Measurements from ENCODE around the gene ZBTB20.

ZBTB20 gene

DNA sequence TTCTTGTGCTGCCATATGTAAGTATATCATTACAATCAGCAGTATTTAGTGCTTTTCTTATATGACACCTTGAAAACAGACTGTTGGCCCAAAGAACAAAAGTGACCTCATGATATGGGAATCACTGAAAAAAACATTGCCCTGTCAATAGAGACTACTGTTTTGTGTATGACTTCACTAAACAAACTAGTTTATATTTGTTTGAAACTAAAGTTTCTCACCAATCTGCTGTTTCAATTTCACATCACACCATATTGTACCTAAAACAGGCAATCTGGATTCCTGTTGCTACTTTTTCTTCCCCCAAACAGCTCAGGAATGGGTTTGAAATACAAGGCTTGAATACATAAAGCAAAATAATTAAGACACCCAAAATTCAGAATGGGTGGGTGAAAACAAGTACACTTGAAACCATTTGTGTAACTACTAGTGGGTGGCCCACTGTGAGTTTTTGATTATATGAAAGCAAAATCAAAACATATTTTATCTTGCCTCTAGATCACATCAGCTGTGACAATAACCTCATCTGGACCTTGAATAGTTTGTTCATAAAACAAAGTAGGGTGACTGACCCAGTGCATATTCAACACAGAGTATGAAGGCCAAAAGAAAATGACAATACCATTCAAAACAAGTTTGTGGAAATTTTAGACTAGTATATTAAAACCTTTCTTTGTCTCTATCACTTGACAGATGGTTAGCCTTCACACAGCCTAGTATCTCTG lies 5.9 kb downstream of the ZBTB20 start:
- ATAC-seq, result no peak
- no peak for TF ChIP-seq ZNF565 (CRISPR knock-in tag; conservative IDR thresholded peaks at IDR 0.05; ENCODE audit: low read depth)
- TF ChIP-seq TCF4 (CRISPR knock-in tag; IDR thresholded peaks at IDR 0.05; ENCODE audit: borderline replicate concordance), result no peak
- no peak for TF ChIP-seq RARB (CRISPR knock-in tag; IDR thresholded peaks at IDR 0.05)
- no peak for TF ChIP-seq OSR1 (CRISPR knock-in tag; IDR thresholded peaks at IDR 0.05)
- TF ChIP-seq ISL1 (CRISPR knock-in tag; IDR thresholded peaks at IDR 0.05), result no peak
- TF ChIP-seq GLIS3 (CRISPR knock-in tag; IDR thresholded peaks at IDR 0.05), result no peak
- no peak for TF ChIP-seq ARNTL (CRISPR knock-in tag; IDR thresholded peaks at IDR 0.05; ENCODE audit: borderline replicate concordance, low read depth)
- TF ChIP-seq, protein P1, sequence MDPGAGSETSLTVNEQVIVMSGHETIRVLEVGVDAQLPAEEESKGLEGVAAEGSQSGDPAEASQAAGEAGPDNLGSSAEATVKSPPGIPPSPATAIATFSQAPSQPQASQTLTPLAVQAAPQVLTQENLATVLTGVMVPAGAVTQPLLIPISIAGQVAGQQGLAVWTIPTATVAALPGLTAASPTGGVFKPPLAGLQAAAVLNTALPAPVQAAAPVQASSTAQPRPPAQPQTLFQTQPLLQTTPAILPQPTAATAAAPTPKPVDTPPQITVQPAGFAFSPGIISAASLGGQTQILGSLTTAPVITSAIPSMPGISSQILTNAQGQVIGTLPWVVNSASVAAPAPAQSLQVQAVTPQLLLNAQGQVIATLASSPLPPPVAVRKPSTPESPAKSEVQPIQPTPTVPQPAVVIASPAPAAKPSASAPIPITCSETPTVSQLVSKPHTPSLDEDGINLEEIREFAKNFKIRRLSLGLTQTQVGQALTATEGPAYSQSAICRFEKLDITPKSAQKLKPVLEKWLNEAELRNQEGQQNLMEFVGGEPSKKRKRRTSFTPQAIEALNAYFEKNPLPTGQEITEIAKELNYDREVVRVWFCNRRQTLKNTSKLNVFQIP (CRISPR knock-in tag; IDR thresholded peaks at IDR 0.05; ENCODE audit: borderline replicate concordance, low read depth), result no peak
- TF ChIP-seq CSDC2 (CRISPR knock-in tag; IDR thresholded peaks at IDR 0.05), result no peak
- TF ChIP-seq, protein P2, sequence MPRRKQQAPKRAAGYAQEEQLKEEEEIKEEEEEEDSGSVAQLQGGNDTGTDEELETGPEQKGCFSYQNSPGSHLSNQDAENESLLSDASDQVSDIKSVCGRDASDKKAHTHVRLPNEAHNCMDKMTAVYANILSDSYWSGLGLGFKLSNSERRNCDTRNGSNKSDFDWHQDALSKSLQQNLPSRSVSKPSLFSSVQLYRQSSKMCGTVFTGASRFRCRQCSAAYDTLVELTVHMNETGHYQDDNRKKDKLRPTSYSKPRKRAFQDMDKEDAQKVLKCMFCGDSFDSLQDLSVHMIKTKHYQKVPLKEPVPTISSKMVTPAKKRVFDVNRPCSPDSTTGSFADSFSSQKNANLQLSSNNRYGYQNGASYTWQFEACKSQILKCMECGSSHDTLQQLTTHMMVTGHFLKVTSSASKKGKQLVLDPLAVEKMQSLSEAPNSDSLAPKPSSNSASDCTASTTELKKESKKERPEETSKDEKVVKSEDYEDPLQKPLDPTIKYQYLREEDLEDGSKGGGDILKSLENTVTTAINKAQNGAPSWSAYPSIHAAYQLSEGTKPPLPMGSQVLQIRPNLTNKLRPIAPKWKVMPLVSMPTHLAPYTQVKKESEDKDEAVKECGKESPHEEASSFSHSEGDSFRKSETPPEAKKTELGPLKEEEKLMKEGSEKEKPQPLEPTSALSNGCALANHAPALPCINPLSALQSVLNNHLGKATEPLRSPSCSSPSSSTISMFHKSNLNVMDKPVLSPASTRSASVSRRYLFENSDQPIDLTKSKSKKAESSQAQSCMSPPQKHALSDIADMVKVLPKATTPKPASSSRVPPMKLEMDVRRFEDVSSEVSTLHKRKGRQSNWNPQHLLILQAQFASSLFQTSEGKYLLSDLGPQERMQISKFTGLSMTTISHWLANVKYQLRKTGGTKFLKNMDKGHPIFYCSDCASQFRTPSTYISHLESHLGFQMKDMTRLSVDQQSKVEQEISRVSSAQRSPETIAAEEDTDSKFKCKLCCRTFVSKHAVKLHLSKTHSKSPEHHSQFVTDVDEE (CRISPR knock-in tag; IDR thresholded peaks at IDR 0.05), result no peak
- no peak for TF ChIP-seq ZNF70 (CRISPR knock-in tag; IDR thresholded peaks at IDR 0.05)
- no peak for TF ChIP-seq ESRRG (CRISPR knock-in tag; IDR thresholded peaks at IDR 0.05)
- TF ChIP-seq TOX (CRISPR knock-in tag; IDR thresholded peaks at IDR 0.05; ENCODE audit: borderline replicate concordance), result no peak

DNA sequence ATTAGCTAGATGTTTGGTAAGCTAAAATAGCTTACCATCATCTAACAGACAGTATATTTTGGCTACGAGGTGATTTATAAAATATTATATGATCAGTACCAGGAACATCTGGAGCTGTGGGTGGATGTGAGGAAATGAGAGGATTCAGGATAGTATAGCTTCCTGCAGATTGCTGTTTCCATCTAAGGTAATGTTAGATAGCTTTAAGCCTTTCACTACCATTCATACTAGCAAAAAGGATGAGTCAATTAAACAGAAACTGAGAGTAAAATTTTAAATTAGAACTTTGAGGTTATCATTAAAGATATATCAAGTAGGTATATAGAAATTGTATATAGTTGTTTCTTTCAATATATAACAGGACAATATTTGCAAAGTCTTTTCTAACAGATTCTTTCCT lies 8.0 kb downstream of the ZBTB20 start:
- no peak for ATAC-seq
- TF ChIP-seq GLIS3 (CRISPR knock-in tag; IDR thresholded peaks at IDR 0.05) (no peak), BACH2 (CRISPR knock-in tag; IDR thresholded peaks at IDR 0.05; ENCODE audit: borderline replicate concordance) (no peak), OSR1 (CRISPR knock-in tag; IDR thresholded peaks at IDR 0.05) (no peak), RARB (CRISPR knock-in tag; IDR thresholded peaks at IDR 0.05) (no peak), ZNF70 (CRISPR knock-in tag; IDR thresholded peaks at IDR 0.05) (no peak), ARNTL (CRISPR knock-in tag; IDR thresholded peaks at IDR 0.05; ENCODE audit: borderline replicate concordance, low read depth) (no peak), SNAI2 (CRISPR knock-in tag; IDR thresholded peaks at IDR 0.05) (no peak), ZFP30 (CRISPR knock-in tag; IDR thresholded peaks at IDR 0.05) (no peak), ZFP3 (CRISPR knock-in tag; IDR thresholded peaks at IDR 0.05) (no peak), ISL1 (CRISPR knock-in tag; IDR thresholded peaks at IDR 0.05) (no peak), CSDC2 (CRISPR knock-in tag; IDR thresholded peaks at IDR 0.05) (no peak), TCF4 (CRISPR knock-in tag; IDR thresholded peaks at IDR 0.05; ENCODE audit: borderline replicate concordance) (no peak), ESRRG (CRISPR knock-in tag; IDR thresholded peaks at IDR 0.05) (no peak)
- TF ChIP-seq, protein P3, sequence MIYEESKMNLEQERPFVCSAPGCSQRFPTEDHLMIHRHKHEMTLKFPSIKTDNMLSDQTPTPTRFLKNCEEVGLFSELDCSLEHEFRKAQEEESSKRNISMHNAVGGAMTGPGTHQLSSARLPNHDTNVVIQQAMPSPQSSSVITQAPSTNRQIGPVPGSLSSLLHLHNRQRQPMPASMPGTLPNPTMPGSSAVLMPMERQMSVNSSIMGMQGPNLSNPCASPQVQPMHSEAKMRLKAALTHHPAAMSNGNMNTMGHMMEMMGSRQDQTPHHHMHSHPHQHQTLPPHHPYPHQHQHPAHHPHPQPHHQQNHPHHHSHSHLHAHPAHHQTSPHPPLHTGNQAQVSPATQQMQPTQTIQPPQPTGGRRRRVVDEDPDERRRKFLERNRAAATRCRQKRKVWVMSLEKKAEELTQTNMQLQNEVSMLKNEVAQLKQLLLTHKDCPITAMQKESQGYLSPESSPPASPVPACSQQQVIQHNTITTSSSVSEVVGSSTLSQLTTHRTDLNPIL (CRISPR knock-in tag; IDR thresholded peaks at IDR 0.05; ENCODE audit: low read depth), result no peak
- TF ChIP-seq, protein P4, sequence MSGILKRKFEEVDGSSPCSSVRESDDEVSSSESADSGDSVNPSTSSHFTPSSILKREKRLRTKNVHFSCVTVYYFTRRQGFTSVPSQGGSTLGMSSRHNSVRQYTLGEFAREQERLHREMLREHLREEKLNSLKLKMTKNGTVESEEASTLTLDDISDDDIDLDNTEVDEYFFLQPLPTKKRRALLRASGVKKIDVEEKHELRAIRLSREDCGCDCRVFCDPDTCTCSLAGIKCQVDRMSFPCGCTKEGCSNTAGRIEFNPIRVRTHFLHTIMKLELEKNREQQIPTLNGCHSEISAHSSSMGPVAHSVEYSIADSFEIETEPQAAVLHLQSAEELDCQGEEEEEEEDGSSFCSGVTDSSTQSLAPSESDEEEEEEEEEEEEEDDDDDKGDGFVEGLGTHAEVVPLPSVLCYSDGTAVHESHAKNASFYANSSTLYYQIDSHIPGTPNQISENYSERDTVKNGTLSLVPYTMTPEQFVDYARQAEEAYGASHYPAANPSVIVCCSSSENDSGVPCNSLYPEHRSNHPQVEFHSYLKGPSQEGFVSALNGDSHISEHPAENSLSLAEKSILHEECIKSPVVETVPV (CRISPR knock-in tag; IDR thresholded peaks at IDR 0.05), result no peak

GRCh38 chr3:115134648-115135347 lies 12.3 kb downstream of the ZBTB20 start:
- TF ChIP-seq ZC3H10 (CRISPR knock-in tag; IDR thresholded peaks at IDR 0.05) (no peak), ZFP3 (CRISPR knock-in tag; IDR thresholded peaks at IDR 0.05) (no peak), BACH2 (CRISPR knock-in tag; IDR thresholded peaks at IDR 0.05; ENCODE audit: borderline replicate concordance) (no peak), ESRRG (CRISPR knock-in tag; IDR thresholded peaks at IDR 0.05) (no peak), TCF4 (CRISPR knock-in tag; IDR thresholded peaks at IDR 0.05; ENCODE audit: borderline replicate concordance) (no peak), ZNF565 (CRISPR knock-in tag; conservative IDR thresholded peaks at IDR 0.05; ENCODE audit: low read depth) (no peak), OSR1 (CRISPR knock-in tag; IDR thresholded peaks at IDR 0.05) (no peak), ZNF70 (CRISPR knock-in tag; IDR thresholded peaks at IDR 0.05) (no peak), TOX (CRISPR knock-in tag; IDR thresholded peaks at IDR 0.05; ENCODE audit: borderline replicate concordance) (no peak), GLIS3 (CRISPR knock-in tag; IDR thresholded peaks at IDR 0.05) (no peak), ISL1 (CRISPR knock-in tag; IDR thresholded peaks at IDR 0.05) (no peak)
- TF ChIP-seq, protein P5, sequence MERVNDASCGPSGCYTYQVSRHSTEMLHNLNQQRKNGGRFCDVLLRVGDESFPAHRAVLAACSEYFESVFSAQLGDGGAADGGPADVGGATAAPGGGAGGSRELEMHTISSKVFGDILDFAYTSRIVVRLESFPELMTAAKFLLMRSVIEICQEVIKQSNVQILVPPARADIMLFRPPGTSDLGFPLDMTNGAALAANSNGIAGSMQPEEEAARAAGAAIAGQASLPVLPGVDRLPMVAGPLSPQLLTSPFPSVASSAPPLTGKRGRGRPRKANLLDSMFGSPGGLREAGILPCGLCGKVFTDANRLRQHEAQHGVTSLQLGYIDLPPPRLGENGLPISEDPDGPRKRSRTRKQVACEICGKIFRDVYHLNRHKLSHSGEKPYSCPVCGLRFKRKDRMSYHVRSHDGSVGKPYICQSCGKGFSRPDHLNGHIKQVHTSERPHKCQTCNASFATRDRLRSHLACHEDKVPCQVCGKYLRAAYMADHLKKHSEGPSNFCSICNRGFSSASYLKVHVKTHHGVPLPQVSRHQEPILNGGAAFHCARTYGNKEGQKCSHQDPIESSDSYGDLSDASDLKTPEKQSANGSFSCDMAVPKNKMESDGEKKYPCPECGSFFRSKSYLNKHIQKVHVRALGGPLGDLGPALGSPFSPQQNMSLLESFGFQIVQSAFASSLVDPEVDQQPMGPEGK (CRISPR knock-in tag; IDR thresholded peaks at IDR 0.05; ENCODE audit: borderline replicate concordance), result no peak
- TF ChIP-seq, protein P3 (CRISPR knock-in tag; IDR thresholded peaks at IDR 0.05; ENCODE audit: low read depth), result no peak
- TF ChIP-seq, protein P1 (CRISPR knock-in tag; IDR thresholded peaks at IDR 0.05; ENCODE audit: borderline replicate concordance, low read depth), result no peak
- ATAC-seq, result no peak

Data from SK-N-SH treated with all-trans-retinoic acid at 6 μM for 48 hours (cell line).